ENCODE data around the gene OCA2.

Gene OCA2

DNA sequence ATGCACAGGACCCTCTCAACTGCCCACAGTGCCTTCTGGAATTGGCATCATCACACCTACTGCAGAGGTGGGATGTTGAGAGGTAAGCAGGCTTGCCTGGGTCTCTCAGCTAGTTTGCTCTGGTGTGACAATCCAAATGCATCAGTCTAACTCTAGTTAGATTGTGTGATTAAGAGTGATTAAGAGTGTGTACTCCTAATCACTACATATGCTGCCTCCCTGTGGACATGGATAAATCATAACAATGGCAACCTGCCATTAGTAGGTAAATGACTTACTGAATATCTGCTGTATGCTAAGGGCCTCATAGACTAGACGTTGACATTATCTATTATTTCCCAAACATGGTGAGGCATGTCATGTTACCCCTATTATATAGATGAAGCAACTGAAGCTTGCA lies 342.1 kb downstream of the OCA2 start:
- Histone ChIP-seq H3K36me3 (ENCODE audit: control insufficient read depth in 1 of 2, insufficient read depth in 2 of 2, low read length in 2 of 2) (no peaks in the 10 kb centered on the region), H3K4me3 (ENCODE audit: low read depth in 1 of 2, low read length in 2 of 2) (no peak overlapping the region), H3K9me3 (ENCODE audit: control insufficient read depth in 1 of 2, low read length in 2 of 2) (peaks cover 25 to 29% of the 10 kb centered on the region in 2 donors), H3K27me3 (ENCODE audit: control insufficient read depth in 1 of 2, insufficient read depth in 2 of 2, low read length in 2 of 2) (no peaks in the 10 kb centered on the region), H3K27ac (ENCODE audit: low read depth, low read length) (no peak overlapping the region), H3K4me1 (ENCODE audit: control insufficient read depth in 1 of 2, insufficient read depth in 2 of 2, low read length in 2 of 2) (no peaks in the 10 kb centered on the region), H3K9ac (ENCODE audit: low read depth in 1 of 2, low read length in 2 of 2) (no peak overlapping the region)

DNA sequence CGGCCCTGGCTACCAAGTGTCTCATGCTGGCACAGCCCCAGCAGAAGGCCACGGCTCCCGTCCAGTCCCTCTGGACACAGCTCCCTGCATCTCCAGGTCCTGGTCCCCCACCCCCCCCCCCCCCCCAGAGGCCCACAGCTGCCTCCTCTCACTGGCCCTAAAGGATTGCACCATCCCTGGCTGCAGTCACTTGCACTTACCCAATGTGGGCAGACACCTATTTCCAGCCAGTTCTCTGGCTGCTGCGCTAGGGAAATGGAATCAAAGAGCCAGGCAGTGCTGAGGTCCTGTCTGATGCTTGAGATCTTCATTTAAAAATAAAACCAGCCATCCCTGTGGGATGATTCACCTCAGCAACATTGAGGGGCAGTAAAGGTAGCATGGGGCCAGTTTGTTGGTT lies 346.4 kb downstream of the OCA2 start:
- Histone ChIP-seq H3K4me1 (ENCODE audit: control insufficient read depth in 1 of 2, insufficient read depth in 2 of 2, low read length in 2 of 2) (no peaks in the 10 kb centered on the region), H3K27me3 (ENCODE audit: control insufficient read depth in 1 of 2, insufficient read depth in 2 of 2, low read length in 2 of 2) (no peaks in the 10 kb centered on the region), H3K27ac (ENCODE audit: low read depth, low read length) (no peak overlapping the region), H3K36me3 (ENCODE audit: control insufficient read depth in 1 of 2, insufficient read depth in 2 of 2, low read length in 2 of 2) (no peaks in the 10 kb centered on the region), H3K9me3 (ENCODE audit: control insufficient read depth in 1 of 2, low read length in 2 of 2) (peaks cover 37% of the 10 kb centered on the region in 2 donors), H3K9ac (ENCODE audit: low read depth in 1 of 2, low read length in 2 of 2) (no peak overlapping the region), H3K4me3 (ENCODE audit: low read depth in 1 of 2, low read length in 2 of 2) (no peak overlapping the region)

DNA sequence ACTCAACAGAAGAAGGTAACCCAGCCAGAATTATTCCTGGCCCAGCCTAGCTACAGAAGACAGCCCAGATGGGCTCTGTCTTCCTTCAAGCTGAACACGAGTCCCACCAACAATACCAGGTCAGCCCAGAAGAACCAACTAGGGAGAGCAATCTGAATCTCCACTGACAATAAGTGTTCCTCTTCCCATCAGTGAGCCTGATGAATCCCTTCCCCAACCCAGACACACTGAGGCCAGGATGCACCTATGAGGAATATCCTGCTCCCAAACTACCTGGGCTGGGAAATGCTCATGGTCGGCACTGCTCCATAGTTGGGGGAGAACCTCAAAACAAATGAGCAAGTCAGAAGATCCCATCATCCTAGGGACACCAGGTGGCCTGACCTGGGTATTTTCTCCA lies 351.1 kb downstream of the OCA2 start:
- Histone ChIP-seq H3K4me3 (ENCODE audit: low read depth in 1 of 2, low read length in 2 of 2) (no peak overlapping the region), H3K9ac (ENCODE audit: low read depth in 1 of 2, low read length in 2 of 2) (no peak overlapping the region), H3K4me1 (ENCODE audit: control insufficient read depth in 1 of 2, insufficient read depth in 2 of 2, low read length in 2 of 2) (no peaks in the 10 kb centered on the region), H3K9me3 (ENCODE audit: control insufficient read depth in 1 of 2, low read length in 2 of 2) (peaks cover 25 to 27% of the 10 kb centered on the region in 2 donors), H3K27me3 (ENCODE audit: control insufficient read depth in 1 of 2, insufficient read depth in 2 of 2, low read length in 2 of 2) (no peaks in the 10 kb centered on the region), H3K36me3 (ENCODE audit: control insufficient read depth in 1 of 2, insufficient read depth in 2 of 2, low read length in 2 of 2) (no peaks in the 10 kb centered on the region), H3K27ac (ENCODE audit: low read depth, low read length) (no peak overlapping the region)

DNA sequence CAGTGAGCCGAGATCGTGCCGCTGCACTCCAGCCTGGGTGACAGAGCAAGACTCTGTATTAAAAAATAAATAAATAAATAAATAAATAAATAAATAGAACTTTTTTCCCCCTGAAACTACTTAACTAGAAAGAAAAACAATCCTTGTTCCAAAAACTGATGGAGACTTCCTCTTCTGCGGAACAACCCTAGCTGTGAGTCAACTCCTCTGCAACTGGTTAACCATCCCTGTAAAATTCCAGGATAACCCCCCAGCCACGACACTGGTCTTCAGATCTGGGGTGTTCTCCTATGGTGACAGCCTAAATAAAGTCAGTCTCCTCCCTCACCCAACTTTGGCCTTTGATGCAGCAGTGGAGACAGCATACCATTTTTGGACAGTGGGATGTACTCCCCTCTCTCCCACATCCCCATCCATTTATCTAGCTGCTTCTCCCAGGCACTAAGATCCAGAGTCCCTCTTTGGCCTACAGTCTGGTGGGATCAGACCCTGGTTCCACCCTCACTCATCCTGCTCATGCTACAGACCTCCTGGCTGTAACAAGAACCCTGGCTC lies 352.6 kb downstream of the OCA2 start:
- Histone ChIP-seq H3K9ac (ENCODE audit: low read depth in 1 of 2, low read length in 2 of 2) (no peak overlapping the region), H3K4me3 (ENCODE audit: low read depth in 1 of 2, low read length in 2 of 2) (no peak overlapping the region), H3K9me3 (ENCODE audit: control insufficient read depth in 1 of 2, low read length in 2 of 2) (peaks cover 14 to 20% of the 10 kb centered on the region in 2 donors), H3K4me1 (ENCODE audit: control insufficient read depth in 1 of 2, insufficient read depth in 2 of 2, low read length in 2 of 2) (no peaks in the 10 kb centered on the region), H3K27ac (ENCODE audit: low read depth, low read length) (no peak overlapping the region), H3K27me3 (ENCODE audit: control insufficient read depth in 1 of 2, insufficient read depth in 2 of 2, low read length in 2 of 2) (no peaks in the 10 kb centered on the region), H3K36me3 (ENCODE audit: control insufficient read depth in 1 of 2, insufficient read depth in 2 of 2, low read length in 2 of 2) (no peaks in the 10 kb centered on the region)

DNA sequence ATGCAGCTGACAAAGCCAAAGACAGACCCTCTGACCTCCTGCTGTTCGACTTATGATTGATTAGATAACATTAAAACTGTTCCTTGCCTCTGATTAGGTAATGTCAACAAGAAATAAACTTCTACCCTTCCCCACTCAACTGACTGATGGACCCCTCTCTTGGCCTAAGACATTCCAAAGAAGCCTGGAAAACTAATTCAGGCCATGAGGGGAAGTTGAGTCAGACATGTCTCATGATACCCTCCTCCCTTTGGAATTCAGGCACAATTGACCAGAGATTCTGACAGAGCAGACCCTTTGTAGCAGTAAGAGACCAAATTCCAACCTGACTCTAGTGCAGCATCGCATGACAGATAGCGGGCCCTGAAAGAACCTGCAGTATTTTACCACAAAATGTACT lies 354.5 kb downstream of the OCA2 start:
- Histone ChIP-seq H3K36me3 (ENCODE audit: control insufficient read depth in 1 of 2, insufficient read depth in 2 of 2, low read length in 2 of 2) (no peaks in the 10 kb centered on the region), H3K27me3 (ENCODE audit: control insufficient read depth in 1 of 2, insufficient read depth in 2 of 2, low read length in 2 of 2) (no peaks in the 10 kb centered on the region), H3K9me3 (ENCODE audit: control insufficient read depth in 1 of 2, low read length in 2 of 2) (peaks cover 18 to 31% of the 10 kb centered on the region in 2 donors), H3K27ac (ENCODE audit: low read depth, low read length) (no peak overlapping the region), H3K4me1 (ENCODE audit: control insufficient read depth in 1 of 2, insufficient read depth in 2 of 2, low read length in 2 of 2) (no peaks in the 10 kb centered on the region), H3K4me3 (ENCODE audit: low read depth in 1 of 2, low read length in 2 of 2) (no peak overlapping the region), H3K9ac (ENCODE audit: low read depth in 1 of 2, low read length in 2 of 2) (no peak overlapping the region)

DNA sequence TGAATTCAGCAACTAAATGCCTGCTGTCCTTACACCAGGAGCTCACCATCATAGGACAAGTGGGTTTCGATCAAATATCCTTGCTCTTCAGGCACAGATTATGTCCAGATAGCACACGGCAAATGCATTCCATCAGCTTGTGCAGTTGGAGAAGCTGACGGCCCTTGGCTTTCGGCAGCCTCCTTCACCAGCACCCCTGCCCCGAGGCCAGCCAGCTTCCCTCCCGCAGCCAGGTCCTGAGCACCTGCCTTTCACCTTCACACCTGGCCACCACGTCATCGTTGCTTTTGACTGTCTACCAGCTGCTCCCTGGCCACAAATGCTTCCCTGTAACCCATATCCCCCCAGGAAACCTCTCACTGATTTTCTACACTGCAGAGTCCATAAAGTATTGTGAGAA lies 355.5 kb downstream of the OCA2 start:
- H3K9ac ChIP-seq (ENCODE audit: low read depth in 1 of 2, low read length in 2 of 2): no peak overlapping the region
- peaks cover 22 to 32% of the 10 kb centered on the region in 2 donors for H3K9me3 ChIP-seq (ENCODE audit: control insufficient read depth in 1 of 2, low read length in 2 of 2)
- no peak overlapping the region for H3K27ac ChIP-seq (ENCODE audit: low read depth, low read length)
- H3K4me1 ChIP-seq (ENCODE audit: control insufficient read depth in 1 of 2, insufficient read depth in 2 of 2, low read length in 2 of 2): no peaks in the 10 kb centered on the region
- H3K27me3 ChIP-seq (ENCODE audit: control insufficient read depth in 1 of 2, insufficient read depth in 2 of 2, low read length in 2 of 2): no peaks in the 10 kb centered on the region
- H3K4me3 ChIP-seq (ENCODE audit: low read depth in 1 of 2, low read length in 2 of 2): no peak overlapping the region
- no peaks in the 10 kb centered on the region for H3K36me3 ChIP-seq (ENCODE audit: control insufficient read depth in 1 of 2, insufficient read depth in 2 of 2, low read length in 2 of 2)

DNA sequence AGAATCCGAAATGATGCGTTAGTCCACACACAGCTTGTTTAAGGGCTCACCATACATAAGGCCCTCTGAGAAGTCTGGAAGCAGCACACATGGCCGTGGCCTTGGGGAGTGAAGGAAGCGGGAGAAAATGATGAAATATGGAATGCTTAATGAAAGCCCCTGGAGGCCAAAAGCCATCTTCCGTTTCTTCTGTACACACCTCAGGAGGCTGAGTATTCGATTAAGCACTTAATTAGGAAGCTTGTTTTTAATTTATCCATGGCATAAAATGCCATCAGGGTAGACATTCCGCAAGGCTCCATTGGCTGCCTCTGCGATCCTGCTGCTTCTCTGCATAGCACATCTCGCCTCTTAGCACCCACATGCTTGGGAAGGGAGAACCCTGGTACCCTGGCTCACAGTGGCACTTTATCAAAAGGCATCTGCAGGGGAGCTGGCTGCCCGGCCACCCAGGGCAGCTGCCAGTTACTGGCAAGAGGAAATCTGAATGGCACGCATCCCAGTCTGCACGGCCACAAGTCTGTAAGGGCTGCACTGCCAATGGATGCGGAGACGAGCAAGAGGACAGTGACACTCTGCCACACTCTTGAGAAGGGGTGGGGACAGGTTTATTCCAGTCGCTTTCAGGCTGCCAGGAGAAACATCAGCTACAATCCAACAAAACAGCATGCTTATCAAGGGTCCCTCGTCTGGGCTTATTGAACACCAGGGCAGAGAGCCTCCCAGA lies 356.2 kb downstream of the OCA2 start:
- Histone ChIP-seq H3K4me1 (ENCODE audit: control insufficient read depth in 1 of 2, insufficient read depth in 2 of 2, low read length in 2 of 2) (no peaks in the 10 kb centered on the region), H3K9me3 (ENCODE audit: control insufficient read depth in 1 of 2, low read length in 2 of 2) (peaks cover 19 to 28% of the 10 kb centered on the region in 2 donors), H3K36me3 (ENCODE audit: control insufficient read depth in 1 of 2, insufficient read depth in 2 of 2, low read length in 2 of 2) (no peaks in the 10 kb centered on the region), H3K27me3 (ENCODE audit: control insufficient read depth in 1 of 2, insufficient read depth in 2 of 2, low read length in 2 of 2) (no peaks in the 10 kb centered on the region), H3K9ac (ENCODE audit: low read depth in 1 of 2, low read length in 2 of 2) (no peak overlapping the region), H3K4me3 (ENCODE audit: low read depth in 1 of 2, low read length in 2 of 2) (no peak overlapping the region), H3K27ac (ENCODE audit: low read depth, low read length) (no peak overlapping the region)

DNA sequence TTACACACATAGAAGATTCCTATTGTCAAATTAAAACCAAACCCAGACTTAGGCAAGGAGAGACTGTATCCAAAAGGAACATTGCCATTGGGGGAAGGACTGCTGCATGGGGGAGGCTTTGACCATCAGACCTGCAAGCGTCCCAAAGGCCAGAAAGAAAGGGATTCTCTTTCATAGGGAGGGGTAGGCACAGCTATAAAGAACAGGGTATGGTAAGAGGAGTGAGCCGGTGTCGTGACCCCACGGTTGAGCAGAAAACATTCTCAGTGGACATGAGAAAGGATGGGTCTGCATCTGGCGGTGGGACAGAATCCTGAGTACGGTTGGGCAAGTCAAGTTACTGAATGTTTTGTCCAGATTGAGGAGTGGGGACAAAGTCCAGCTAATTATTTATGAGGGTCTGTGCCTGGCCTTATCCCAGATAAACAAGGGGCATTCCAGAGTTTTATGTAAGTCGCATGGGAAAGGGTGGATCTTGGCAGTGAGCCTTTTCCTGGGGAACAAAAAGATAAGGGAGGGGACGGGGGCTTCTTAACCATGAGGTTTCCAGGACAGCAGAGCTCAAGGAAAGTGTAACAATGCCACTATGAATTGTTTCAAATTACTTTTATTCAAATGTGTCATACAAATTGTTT lies 357.8 kb downstream of the OCA2 start:
- Histone ChIP-seq H3K9me3 (ENCODE audit: control insufficient read depth in 1 of 2, low read length in 2 of 2) (peaks cover 22 to 31% of the 10 kb centered on the region in 2 donors), H3K27ac (ENCODE audit: low read depth, low read length) (no peak overlapping the region), H3K27me3 (ENCODE audit: control insufficient read depth in 1 of 2, insufficient read depth in 2 of 2, low read length in 2 of 2) (no peaks in the 10 kb centered on the region), H3K4me3 (ENCODE audit: low read depth in 1 of 2, low read length in 2 of 2) (no peak overlapping the region), H3K9ac (ENCODE audit: low read depth in 1 of 2, low read length in 2 of 2) (no peak overlapping the region), H3K4me1 (ENCODE audit: control insufficient read depth in 1 of 2, insufficient read depth in 2 of 2, low read length in 2 of 2) (no peaks in the 10 kb centered on the region), H3K36me3 (ENCODE audit: control insufficient read depth in 1 of 2, insufficient read depth in 2 of 2, low read length in 2 of 2) (no peaks in the 10 kb centered on the region)

DNA sequence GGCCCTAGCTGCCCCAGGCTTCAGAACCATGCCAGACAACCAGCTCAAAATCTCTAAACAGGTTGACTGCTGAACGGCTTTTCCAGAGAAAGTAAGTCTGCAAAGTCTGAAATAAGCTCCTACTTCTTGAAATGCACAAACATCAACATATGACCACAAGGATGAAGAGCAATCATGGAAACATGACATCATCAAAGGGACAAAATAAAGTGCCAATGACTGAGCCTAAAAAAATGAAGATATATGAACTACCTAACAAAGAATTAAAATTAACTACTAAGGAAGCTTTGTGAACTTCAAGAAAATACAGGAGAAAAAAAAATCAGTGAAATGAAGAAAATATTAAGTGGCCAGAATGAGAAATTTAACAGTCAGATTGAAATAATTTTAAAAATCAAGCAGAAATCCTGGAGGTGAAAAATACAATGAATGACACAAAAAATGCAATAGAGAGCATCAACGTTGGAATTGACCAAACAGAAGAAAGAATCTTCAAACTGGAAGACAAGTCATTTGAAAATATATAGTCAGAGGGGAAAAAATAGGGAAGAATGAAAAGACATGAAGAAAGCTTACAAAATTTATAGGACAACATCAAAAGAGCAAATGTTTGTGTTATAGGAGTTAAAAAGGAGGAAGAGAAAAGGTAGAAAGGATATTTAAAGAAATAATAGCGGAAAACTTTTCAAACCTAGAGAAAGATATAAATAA lies 364.2 kb downstream of the OCA2 start:
- Histone ChIP-seq H3K9me3 (ENCODE audit: control insufficient read depth in 1 of 2, low read length in 2 of 2) (peaks cover 36 to 53% of the 10 kb centered on the region in 2 donors), H3K4me3 (ENCODE audit: low read depth in 1 of 2, low read length in 2 of 2) (no peak overlapping the region), H3K27me3 (ENCODE audit: control insufficient read depth in 1 of 2, insufficient read depth in 2 of 2, low read length in 2 of 2) (no peaks in the 10 kb centered on the region), H3K4me1 (ENCODE audit: control insufficient read depth in 1 of 2, insufficient read depth in 2 of 2, low read length in 2 of 2) (no peaks in the 10 kb centered on the region), H3K36me3 (ENCODE audit: control insufficient read depth in 1 of 2, insufficient read depth in 2 of 2, low read length in 2 of 2) (no peaks in the 10 kb centered on the region), H3K27ac (ENCODE audit: low read depth, low read length) (no peak overlapping the region), H3K9ac (ENCODE audit: low read depth in 1 of 2, low read length in 2 of 2) (no peak overlapping the region)

DNA sequence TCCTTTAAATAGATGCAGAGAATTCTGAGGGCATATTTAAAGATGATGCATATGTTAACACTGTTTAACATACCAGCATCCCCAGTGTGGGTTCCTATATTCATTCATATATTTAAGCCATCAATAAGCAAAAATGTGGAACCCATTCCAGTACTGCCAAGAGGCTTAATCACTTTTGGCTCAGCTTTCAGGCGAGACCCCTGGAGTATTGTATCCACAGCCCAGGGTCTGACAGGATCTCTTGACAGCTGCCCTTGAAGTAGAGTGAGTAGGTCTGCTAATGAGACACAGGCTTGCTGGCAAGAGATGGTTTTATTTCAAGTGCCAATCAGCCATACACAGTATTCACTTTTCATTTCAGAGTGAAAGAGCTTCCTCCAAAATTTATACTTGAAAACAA lies 367.3 kb downstream of the OCA2 start:
- Histone ChIP-seq H3K9me3 (ENCODE audit: control insufficient read depth in 1 of 2, low read length in 2 of 2) (peaks cover 35 to 42% of the 10 kb centered on the region in 2 donors), H3K36me3 (ENCODE audit: control insufficient read depth in 1 of 2, insufficient read depth in 2 of 2, low read length in 2 of 2) (no peaks in the 10 kb centered on the region), H3K27ac (ENCODE audit: low read depth, low read length) (no peak overlapping the region), H3K9ac (ENCODE audit: low read depth in 1 of 2, low read length in 2 of 2) (no peak overlapping the region), H3K4me3 (ENCODE audit: low read depth in 1 of 2, low read length in 2 of 2) (no peak overlapping the region), H3K4me1 (ENCODE audit: control insufficient read depth in 1 of 2, insufficient read depth in 2 of 2, low read length in 2 of 2) (no peaks in the 10 kb centered on the region), H3K27me3 (ENCODE audit: control insufficient read depth in 1 of 2, insufficient read depth in 2 of 2, low read length in 2 of 2) (no peaks in the 10 kb centered on the region)

Measured in duodenal mucosa (tissue), 2 donors.